ENCODE data around the gene IPO9. TPM values are rescaled to one million over a fixed set of nuclear protein-coding genes. Genes with fewer than 3 reads are reported as not detected.
"Not testable (repeated sequence)": the region's sequence is repeated elsewhere in the genome, so short reads cannot be mapped to it uniquely, and the experiment has no call there.

The IPO9 gene
- total RNA-seq, 2 donors from 2014 or later = 80.6 to 85.7 TPM

DNA sequence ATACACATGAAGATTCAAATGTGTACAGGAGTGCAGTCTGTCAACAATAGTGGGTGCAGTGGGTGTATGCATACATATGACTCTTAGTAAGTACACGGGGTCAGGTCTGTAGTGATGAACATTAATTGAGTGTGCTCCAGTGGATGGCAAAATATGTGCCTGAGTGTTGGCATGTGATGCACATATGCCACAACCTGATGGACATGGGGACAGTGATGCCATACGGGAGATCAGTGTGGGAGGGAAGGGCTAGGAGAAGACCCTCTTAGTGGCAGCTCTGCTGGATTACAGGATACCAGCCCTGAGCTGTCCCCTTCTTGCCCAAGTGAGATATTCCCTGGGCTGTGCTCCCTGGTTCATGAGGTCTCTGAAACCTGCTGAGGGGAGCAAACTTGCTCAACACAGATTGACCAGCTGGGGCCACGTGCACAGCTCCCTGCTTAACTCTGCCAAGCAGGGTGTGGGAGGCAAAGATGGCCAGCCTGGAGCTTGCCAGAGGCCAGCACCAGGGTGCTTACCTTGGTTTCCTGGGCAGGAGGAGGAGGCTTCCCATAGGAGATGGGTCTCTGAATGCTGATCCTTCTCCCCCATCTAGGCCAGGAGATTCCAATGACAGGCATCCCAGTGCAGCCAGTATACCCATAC, 62.0 kb downstream of the IPO9 start:
- ATAC-seq (no peak), DNase-seq (ENCODE audit: low spot score in 2 of 2) (no peak)
- no peaks in the 10 kb centered on the region for H3K36me3 Mint-ChIP-seq
- no peaks in the 10 kb centered on the region for H3K9me3 Mint-ChIP-seq
- no peak overlapping the region for H3K27ac Mint-ChIP-seq

DNA sequence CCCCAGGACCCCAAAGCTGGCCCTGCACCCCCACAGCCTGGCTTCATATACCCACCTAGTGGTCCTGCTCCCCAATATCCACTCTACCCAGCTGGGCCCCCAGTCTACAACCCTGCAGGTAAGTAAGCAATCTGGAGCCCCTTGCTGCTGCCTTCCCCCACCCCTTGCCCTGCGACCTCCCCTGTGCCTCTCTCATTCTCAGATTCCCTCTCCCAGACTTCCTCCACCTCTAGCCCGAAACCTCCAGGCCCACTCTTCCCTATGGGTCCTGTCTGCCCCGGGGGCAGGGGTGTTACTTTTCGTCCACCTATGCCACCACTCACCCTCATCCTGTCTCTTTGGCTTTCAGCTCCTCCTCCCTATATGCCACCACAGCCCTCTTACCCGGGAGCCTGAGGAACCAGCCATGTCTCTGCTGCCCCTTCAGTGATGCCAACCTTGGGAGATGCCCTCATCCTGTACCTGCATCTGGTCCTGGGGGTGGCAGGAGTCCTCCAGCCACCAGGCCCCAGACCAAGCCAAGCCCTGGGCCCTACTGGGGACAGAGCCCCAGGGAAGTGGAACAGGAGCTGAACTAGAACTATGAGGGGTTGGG, 62.6 kb downstream of the IPO9 start:
- no peak overlapping the region for H3K27ac Mint-ChIP-seq
- DNase-seq (ENCODE audit: low spot score in 2 of 2) (no peak), ATAC-seq (no peak)
- H3K9me3 Mint-ChIP-seq = no peaks in the 10 kb centered on the region
- H3K36me3 Mint-ChIP-seq = no peaks in the 10 kb centered on the region

- Mint-ChIP-seq H3K36me3 (no peaks in the 10 kb centered on the region), H3K27ac (no peak overlapping the region), H3K9me3 (no peaks in the 10 kb centered on the region)
- DNase-seq (ENCODE audit: low spot score in 2 of 2) (no peak), ATAC-seq (no peak)
Measured at GRCh38 chr1:201892211-201892610, 63.3 kb downstream of the IPO9 start.

DNA sequence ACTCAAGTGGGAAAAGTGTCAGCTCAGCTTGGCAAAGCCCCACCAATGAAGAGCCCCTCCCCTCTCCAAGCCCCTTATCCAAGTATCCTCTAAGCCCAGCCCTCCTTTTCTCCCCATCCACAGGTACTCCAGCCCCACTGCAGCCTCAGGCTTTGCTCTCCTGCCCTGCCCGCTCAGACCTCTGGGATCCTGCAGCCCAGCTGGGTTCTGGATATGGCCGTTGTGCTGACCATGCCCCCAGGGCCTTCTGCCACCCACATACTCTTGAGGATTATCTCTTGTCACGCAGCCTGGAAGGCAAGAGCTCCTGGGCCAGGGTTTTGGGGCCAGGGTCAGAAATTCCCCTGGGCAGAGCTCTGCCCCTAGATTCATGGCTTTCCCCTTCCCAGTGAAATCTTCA, 64.5 kb downstream of the IPO9 start:
- DNase-seq (ENCODE audit: low spot score in 2 of 2) (no peak), ATAC-seq (no peak)
- no peak overlapping the region for H3K27ac Mint-ChIP-seq
- no peaks in the 10 kb centered on the region for H3K36me3 Mint-ChIP-seq
- H3K9me3 Mint-ChIP-seq = no peaks in the 10 kb centered on the region

DNA sequence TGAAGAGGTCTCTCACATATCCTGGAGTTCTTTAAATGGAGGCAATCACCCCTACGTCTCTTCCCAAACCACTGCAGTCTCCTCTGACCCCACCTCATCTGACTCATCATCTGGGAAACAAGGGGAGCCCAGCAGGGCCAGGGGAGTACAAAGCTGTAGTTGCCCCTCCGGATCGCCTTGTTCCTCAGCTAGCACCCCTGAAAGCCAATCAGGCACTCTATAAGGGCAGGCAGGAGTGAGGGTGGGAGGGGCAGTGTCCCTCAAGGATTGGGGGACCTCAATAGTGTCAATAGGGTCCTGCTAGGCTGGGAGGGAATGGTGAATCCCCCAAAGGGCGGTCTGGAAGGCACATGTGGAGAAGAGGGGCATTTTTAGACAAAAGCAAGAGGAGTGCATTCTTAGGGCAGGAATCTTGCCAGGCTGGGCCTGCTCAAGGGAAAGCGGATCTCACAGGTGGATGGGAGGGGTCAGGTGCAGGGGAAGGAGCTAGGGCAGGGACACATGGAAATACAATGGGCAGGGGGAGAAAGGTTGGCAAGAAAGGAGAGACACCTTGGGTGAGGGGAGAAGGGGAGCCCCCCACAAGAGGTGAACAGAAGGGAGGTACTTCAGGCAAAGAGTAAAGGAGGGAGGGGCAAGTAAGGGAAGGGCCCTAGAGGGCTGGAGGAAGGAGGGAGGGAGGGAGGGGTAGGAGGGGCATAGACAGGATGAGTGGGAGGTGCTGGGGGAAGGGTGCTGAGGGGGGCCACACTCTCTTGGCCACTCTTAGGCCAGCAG, 65.6 kb downstream of the IPO9 start:
- DNase-seq (ENCODE audit: low spot score in 2 of 2) (no peak), ATAC-seq (no peak)
- H3K27ac Mint-ChIP-seq = no peak overlapping the region
- H3K9me3 Mint-ChIP-seq = no peaks in the 10 kb centered on the region
- no peaks in the 10 kb centered on the region for H3K36me3 Mint-ChIP-seq

DNA sequence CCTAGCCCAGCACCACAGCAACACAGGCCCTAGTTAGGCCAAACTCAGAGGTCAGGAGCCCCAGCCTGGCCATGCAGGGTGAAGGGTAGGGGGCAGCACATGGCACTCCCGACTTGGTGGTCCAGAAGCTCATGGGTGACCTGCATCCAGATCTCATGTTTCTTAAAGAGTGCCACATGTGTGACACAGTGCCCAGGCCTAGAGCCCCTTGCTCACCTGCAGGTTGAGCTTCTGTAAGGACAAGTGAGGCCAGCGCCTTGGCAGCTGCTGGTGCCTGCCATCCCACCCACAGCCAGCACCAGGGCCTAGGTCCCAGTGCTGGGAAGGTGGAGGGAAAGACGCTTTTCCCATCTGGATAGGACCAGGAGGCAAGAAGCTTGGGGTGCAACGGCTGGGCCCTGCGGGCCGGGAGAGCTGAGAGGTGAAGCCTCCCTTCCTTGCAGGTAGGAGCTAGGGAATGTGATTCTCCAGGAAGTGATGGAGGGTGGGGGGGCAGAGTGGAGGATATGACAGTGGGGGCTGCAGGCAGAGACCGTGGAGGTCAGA, 66.2 kb downstream of the IPO9 start:
- ATAC-seq (no peak), DNase-seq (ENCODE audit: low spot score in 2 of 2) (no peak)
- H3K36me3 Mint-ChIP-seq = no peaks in the 10 kb centered on the region
- no peak overlapping the region for H3K27ac Mint-ChIP-seq
- H3K9me3 Mint-ChIP-seq = no peaks in the 10 kb centered on the region

- no peaks in the 10 kb centered on the region for H3K36me3 Mint-ChIP-seq
- DNase-seq (ENCODE audit: low spot score in 2 of 2) (peak; percentile 88 to 90), ATAC-seq (peak; percentile 91 to 98)
- H3K27ac Mint-ChIP-seq = peak overlapping the region in 1 of 2 donors; percentile 23
- no peaks in the 10 kb centered on the region for H3K9me3 Mint-ChIP-seq
Measured at GRCh38 chr1:201895913-201896807, 67.2 kb downstream of the IPO9 start.

DNA sequence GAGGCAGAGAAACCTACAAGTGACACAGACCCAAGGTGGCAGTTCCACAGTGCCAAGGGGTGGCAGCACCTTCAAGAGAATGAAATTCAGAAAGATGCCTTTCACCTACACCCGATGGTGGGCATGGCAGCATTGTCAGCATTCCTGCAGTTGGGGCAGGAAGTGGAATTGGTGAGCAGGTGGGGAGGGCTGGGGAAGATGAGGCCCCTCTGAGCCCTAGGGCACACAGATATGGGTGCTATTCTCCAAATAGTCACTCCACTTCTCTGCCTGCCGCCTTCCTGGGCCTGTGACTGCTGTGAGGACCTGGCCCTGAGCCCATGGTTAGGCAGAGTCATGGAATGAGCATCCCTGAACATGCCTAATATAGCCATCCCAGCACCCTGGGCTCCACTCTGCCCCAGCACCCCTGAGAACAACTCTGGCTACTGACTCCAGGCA, 68.0 kb downstream of the IPO9 start:
- DNase-seq (ENCODE audit: low spot score in 2 of 2) (no peak), ATAC-seq (no peak)
- no peaks in the 10 kb centered on the region for H3K36me3 Mint-ChIP-seq
- no peaks in the 10 kb centered on the region for H3K9me3 Mint-ChIP-seq
- H3K27ac Mint-ChIP-seq = no peak overlapping the region

DNA sequence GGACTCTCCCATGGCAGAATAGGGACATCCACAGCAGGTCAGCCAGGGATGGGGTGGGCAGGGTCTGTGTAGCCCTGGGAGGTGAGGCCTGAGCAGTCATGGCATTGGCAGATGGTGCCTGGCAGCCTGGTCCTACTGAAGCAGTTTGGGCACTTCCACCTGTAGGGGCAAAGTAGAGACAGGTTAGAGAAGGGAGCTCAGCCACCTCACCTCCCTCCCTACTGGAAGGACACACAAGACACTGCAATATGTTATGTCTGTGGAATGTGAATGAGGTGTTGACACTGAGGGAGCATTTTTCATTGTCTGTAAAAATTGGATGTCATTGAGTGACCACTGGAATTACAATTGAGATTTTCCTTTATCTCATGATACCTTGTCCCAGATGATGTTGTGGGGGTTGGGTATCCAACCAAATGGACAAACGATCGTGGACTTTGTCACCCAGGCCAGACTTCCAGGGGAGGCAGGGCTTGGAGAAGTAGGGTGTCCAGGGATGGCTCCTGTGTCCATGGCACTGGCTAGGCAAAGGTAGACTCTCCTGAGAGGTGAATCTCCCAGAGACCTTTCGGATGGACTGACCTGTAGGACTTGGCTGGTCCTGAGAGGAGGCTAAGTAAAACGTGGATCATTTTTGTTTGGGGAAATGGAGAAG, 69.4 kb downstream of the IPO9 start:
- DNase-seq (ENCODE audit: low spot score in 2 of 2) = no peak
- Mint-ChIP-seq H3K9me3 (no peaks in the 10 kb centered on the region), H3K27ac (peak overlapping the region in 1 of 2 donors; percentile 18), H3K36me3 (no peaks in the 10 kb centered on the region)
- no peak for ATAC-seq

DNA sequence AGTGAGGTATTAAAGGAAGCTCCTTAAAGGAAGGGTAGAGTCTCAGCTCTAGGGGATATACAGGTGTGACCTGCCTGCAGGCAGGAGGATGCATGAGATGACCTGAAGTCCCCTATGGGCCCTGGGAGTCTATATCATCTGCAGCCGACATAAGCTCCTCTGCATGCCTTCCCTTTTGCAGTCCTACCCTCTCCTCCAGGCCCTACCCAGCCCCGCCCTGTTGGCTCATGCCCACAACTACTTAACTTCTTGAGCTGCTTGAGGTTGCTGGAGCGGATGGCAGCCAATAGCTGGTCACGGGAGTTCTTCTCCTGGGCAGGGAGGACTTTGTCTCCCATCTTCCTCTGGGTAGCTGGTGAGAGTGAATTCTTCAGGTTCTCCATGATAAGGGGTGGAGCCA, 70.0 kb downstream of the IPO9 start:
- no peak for DNase-seq (ENCODE audit: low spot score in 2 of 2)
- Mint-ChIP-seq H3K27ac (no peak overlapping the region), H3K9me3 (no peaks in the 10 kb centered on the region), H3K36me3 (no peaks in the 10 kb centered on the region)
- no peak for ATAC-seq

GRCh38 chr1:201899683-201900429, 70.9 kb downstream of the IPO9 start:
- no peaks in the 10 kb centered on the region for H3K36me3 Mint-ChIP-seq
- DNase-seq (ENCODE audit: low spot score in 2 of 2) = no peak

DNA sequence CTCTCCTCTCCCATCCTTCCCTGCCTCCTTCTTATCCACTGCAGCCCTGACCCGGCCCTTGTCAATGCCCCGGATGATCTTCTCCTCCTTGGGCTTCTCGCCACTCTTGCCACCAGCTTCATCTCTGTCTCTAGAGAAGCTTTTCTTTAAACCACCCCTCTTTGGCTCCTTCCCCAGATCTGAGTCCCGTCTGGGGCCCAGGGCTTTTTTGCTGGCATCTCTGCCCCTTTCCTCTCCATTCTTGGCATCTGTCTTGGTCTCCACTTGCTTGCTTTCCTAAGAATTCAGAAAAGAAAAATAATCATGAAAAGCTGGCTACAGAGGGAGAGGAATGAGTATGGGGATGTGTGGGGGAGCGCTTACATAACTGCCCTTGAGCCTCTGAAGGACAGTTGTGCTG, 71.5 kb downstream of the IPO9 start:
- no peak for ATAC-seq
- Mint-ChIP-seq H3K9me3 (no peaks in the 10 kb centered on the region), H3K27ac (no peak overlapping the region), H3K36me3 (no peaks in the 10 kb centered on the region)
- DNase-seq (ENCODE audit: low spot score in 2 of 2) = no peak

More at GRCh38 chr1:201899683-201900429, 70.9 kb downstream of the IPO9 start:
- no peak for ATAC-seq
- Mint-ChIP-seq H3K9me3 (no peaks in the 10 kb centered on the region), H3K27ac (no peak overlapping the region)

GRCh38 chr1:201901036-201901435, 72.1 kb downstream of the IPO9 start:
- not testable (repeated sequence) for ATAC-seq; H3K9me3 Mint-ChIP-seq; H3K27ac Mint-ChIP-seq; DNase-seq (ENCODE audit: low spot score in 2 of 2); H3K36me3 Mint-ChIP-seq

GRCh38 chr1:201902198-201902597, 73.2 kb downstream of the IPO9 start:
- ATAC-seq (no peak), DNase-seq (ENCODE audit: low spot score in 2 of 2) (no peak)
- Mint-ChIP-seq H3K9me3 (no peaks in the 10 kb centered on the region), H3K36me3 (no peaks in the 10 kb centered on the region), H3K27ac (no peak overlapping the region)

DNA sequence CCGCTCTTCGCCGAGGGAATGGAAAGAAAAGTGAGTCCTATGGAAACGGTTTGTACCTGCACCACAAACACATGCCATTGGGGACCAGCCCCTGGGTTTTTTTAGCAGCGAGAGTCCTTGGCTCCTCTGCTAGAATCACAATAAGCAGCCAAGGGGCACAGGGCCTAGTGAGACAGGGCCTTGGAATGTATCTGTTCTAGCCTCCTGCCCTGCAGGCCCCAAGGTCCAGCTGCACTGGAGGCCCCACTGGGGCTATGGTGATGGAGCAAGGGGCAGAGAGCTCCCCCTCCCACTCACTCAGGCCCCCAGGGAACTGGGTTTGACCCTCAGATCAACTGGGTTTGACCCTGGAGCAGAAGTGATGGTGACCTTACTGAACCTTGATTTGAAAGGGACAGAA, 74.2 kb downstream of the IPO9 start:
- DNase-seq (ENCODE audit: low spot score in 2 of 2) = no peak
- Mint-ChIP-seq H3K36me3 (no peaks in the 10 kb centered on the region), H3K27ac (no peak overlapping the region), H3K9me3 (no peaks in the 10 kb centered on the region)
- ATAC-seq = no peak
